GM21515 (cell line): ENCODE measurements around the gene ACR.
A peak's percentile ranks its signal among the peaks of the same experiment; 100 is the strongest.
"Not testable (repeated sequence)": the region's sequence is repeated elsewhere in the genome, so short reads cannot be mapped to it uniquely, and the experiment has no call there.

ENCODE experiments used
- ATAC-seq: cut with Tn5 transposase; IDR thresholded peaks from one replicate; pipeline ENCODE4 v1.9.1; 2021; ENCODE audit not compliant: unreplicated experiment

Gene ACR

DNA sequence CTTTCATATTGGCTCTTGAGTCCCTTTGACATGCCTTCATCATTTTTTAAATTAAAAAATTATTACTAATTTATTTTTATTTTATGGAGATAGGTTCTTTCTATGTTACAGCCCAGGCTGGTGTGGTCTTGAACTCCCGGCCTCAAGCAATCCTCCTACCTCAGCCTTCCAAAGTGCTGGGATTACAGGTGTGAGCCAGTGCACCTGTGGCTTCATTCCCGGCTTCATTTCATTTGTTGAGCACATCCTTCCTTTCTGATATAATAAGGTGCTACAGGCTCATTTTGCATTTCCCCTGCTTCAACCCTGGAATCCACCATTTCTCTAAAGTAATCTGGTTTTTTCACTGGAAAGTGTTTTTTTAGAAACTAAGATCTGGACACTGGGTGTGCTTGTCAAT is 23.8 kb downstream of the ACR start:
- not testable (repeated sequence) for ATAC-seq

DNA sequence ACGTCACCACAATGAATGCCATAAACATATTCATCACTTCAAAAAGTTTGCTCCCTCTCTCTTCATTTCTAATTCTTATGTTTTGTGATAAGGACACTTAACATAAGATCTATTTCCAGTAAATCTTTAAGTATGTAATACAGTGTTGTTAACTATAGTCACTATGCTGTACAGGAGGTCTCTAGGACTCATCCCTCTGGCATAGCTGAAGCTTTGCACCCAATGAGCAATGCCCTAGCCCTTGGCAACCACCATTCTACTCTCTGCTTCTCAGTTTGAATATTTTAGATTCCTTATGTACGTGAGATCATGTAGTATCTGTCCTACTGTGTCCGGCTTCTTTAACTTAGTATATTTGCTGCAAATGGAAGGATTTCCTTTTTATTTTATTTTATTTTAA is 26.3 kb downstream of the ACR start:
- not testable (repeated sequence) for ATAC-seq

DNA sequence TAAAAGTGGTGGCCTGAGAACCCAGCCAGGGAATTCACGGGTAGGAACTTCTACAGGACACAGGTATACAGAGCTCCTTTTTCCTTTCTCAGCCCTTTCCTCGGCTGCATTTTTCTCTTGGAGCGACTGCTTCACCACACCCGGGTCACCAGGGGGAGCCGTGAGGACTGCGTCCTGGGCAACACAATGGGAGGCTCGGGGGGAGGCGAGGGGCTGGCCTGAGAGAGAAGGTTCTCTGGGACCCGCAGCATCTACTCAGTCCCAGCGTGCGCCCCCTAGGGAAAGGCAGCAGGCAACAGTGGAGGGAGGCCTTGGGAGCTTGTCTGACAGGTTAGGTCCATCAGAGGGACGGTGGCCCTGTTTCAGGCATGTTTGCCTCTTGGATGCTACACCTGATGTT is 37.1 kb downstream of the ACR start:
- ATAC-seq, result not testable (repeated sequence)

DNA sequence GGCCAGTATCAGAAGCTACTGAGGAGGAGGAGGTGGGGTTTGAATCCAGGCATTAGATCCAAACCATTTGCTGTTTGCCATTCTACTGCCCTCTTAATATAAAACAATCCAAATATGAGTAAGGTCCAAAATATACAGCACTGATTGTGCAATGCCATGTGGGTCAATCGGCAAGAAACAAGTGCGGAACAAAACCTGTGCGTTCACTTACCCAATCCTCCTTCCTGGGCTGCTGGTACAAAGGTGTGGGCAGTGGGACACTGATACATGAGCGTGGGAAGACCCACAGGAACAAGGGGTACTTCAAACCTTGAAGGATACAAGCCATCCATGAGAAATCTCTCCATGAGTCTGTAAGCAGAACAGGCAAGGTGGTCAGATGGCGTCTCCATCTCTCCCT is 39.6 kb downstream of the ACR start:
- ATAC-seq, result not testable (repeated sequence)

DNA sequence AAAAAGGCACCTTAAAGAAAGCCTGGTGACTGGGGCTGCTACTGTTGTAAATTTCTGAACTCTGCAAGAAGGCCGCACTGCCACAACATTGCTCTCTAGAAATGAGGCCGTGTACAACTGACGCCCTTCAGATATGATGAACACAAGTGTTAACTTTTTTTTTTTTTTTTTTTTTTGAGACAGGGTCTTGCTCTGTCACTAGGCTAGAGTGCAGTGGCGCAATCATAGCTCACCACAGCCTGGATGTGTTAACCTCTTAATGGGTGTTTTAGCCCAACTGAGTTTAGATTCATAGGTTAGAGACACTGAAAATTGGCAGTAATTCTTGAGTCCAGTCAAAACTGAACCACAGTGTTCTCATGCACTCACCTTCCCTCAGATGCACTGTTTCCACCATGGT is 42.2 kb downstream of the ACR start:
- not testable (repeated sequence) for ATAC-seq

DNA sequence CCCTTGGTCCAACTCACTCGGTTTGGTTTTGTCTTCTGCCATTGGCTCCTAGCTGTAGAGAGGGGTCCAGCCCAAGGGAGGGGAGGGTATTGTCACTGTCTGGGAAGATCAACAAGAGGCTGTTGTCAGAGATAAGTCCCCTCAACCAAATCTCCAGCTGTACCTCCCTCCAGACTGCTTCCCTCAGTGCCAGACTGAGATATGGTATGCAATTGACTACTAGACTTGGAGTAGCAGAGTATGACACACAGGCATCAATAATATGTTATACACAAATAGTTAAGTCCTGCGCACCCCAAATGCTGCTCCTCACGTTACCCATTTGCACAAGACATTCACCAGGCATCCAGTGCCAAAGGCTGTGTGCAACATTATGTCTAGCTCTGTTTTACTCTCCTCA is 44.2 kb downstream of the ACR start:
- not testable (repeated sequence) for ATAC-seq

DNA sequence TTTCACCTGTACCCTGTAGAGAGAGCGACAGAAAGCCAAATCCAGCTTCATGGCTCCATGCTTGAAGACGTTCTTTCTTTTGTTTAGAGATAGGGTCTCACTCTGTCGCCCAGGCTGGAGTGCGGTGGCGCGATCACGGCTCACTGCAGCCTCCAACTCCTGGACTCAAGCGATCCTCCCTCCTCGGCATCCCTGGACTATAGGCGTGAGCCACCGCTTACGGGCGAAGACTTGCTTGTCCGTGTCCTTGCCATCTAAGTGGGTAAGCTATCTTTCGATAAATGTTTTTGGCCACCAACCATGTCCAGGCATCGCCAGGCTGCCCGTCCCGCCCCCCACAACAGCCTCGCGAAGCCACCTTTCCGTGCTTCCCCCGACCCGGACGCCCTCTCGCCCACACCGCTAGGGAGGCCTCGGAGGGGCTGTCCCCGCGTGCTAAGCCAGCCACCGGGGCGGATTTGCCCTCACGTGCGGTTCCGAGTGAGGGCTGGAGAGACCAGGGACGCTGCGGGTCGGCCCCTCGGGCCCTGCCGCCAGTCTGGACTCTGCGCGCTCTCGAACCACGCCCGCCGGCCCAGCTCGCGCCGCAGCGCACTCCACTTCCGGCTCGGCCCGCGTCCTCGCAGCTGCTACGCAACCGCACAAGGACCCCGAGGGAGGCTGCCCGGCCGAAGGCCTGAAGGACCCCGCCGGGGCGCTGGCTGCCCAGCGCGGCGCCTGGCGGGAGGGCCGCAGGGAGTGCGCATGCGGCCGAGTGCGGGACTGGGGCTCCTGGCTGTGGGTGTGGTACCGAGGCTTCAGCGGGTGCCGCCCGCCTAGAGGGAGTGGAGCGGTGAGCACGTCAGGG is 45.3 kb downstream of the ACR start, which contains the start of gene RABL2B:
RABL2B (minus strand) TSS at position 604 of the 847 bp plus-strand sequence. CDS start 1,342 bp downstream, outside the sequence.
- ATAC-seq, result peak; percentile 87

DNA sequence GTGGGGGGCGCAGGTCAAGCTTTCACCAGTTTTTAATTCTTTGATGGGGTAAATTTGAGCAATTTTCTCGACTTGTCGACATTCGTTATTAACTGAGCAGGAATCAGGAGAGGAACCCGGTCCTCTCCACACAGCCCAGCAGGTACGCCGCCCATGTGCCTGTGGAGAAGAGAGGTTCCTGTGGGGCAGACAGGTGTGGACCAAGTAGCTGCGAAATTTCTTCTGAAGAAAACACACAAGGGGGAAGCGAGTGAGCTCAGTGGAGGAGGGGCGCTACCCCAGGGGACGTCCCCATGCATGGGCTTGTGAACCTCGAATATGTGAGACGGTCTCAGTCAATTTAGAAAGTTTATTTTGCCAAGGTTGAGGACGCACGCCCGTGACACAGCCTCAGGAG is 45.9 kb downstream of the ACR start:
- ATAC-seq, result not testable (repeated sequence)

DNA sequence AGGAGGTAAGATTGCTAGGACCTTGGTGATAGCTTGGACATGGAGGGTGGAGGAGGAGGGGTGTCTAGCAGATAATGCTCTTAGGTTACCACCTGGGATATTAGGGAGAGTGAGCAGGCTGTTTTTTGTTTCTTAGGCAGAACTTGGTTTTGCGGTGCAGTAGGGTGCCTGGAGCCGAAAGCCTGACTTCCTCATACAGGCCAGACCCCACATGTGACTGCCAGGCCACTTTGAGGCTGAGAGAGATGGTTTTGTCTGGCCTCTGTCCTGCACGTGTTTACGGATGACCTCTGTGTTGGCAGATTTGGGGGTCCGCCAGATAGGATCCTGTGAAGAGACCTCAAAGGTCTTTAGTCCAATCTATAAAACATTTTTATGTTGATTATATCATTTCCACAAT is 47.3 kb downstream of the ACR start:
- not testable (repeated sequence) for ATAC-seq

DNA sequence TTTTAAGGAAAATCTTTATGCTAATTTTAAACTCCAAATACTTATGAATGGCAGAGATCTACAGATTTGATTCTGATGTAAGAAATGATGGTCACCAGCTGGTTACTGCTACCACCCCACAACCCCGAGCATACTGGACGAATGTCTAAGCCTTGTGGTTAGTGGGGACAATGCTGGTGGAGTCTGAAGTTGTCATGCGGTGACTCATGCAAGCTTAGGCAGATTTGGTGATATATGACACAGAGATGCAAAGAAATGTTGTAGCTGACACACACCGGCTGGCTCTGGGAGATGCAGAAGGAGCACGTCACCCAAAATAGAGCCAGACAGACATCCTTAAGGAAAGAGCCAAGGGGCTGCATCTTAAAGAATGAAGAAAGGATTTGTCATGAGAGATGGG is 48.9 kb downstream of the ACR start:
- ATAC-seq, result not testable (repeated sequence)
